22Rv1 (cell line): ENCODE data around the gene SEMA4F.

Experiments used
- ZFX ChIP-seq: fragments of 450-650 bp; IDR thresholded peaks from 2 replicates; pipeline ENCODE4 v1.6.1; 2017; ENCODE audit warnings: antibody characterized with exemption, borderline replicate concordance
- TF ChIP-seq, protein P1 (sequence below): fragments of 450-650 bp; IDR thresholded peaks from 2 replicates; pipeline ENCODE4 v1.5.1; 2017; ENCODE audit warnings: mild to moderate bottlenecking

DNA sequence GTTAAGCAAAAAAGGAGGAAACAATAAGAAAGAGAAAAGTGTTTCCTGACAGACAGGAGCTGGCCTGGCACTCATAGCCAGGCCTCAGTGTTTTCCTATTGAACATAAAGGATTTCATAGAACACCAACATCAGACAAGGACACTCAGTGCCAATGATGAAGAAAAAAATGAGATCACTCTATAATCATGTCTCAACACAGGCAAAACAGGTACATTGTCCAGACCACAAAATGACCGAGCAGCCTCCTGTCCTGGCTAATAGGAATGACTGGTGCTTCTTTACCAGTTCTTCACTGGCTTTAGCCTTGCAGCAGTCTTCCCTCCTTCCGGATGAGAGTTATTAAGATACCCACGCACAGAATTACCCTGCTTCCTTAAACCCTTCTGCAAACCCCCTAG lies 35.6 kb downstream of the SEMA4F start:
- TF ChIP-seq, protein P1, sequence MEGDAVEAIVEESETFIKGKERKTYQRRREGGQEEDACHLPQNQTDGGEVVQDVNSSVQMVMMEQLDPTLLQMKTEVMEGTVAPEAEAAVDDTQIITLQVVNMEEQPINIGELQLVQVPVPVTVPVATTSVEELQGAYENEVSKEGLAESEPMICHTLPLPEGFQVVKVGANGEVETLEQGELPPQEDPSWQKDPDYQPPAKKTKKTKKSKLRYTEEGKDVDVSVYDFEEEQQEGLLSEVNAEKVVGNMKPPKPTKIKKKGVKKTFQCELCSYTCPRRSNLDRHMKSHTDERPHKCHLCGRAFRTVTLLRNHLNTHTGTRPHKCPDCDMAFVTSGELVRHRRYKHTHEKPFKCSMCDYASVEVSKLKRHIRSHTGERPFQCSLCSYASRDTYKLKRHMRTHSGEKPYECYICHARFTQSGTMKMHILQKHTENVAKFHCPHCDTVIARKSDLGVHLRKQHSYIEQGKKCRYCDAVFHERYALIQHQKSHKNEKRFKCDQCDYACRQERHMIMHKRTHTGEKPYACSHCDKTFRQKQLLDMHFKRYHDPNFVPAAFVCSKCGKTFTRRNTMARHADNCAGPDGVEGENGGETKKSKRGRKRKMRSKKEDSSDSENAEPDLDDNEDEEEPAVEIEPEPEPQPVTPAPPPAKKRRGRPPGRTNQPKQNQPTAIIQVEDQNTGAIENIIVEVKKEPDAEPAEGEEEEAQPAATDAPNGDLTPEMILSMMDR: no peak
- TF ChIP-seq ZFX: no peak
